HG03196 (cell line): Measurements from ENCODE around the gene WNT7B.

Experiments used
- ATAC-seq: cut with Tn5 transposase; IDR thresholded peaks from one replicate; pipeline ENCODE4 v1.9.1; 2021; ENCODE audit not compliant: unreplicated experiment

Gene WNT7B

GRCh38 chr22:45891996-45892621, 84.9 kb downstream of the WNT7B start:
- no peak for ATAC-seq

GRCh38 chr22:45891471-45891995, 85.4 kb downstream of the WNT7B start:
- ATAC-seq, result no peak

- no peak for ATAC-seq
Observed at GRCh38 chr22:45891021-45891421, 85.9 kb downstream of the WNT7B start.

- ATAC-seq, result no peak
Observed at GRCh38 chr22:45890351-45890635, 86.7 kb downstream of the WNT7B start.

- ATAC-seq, result no peak
Observed at GRCh38 chr22:45889539-45890350, 87.2 kb downstream of the WNT7B start.

GRCh38 chr22:45889093-45889538, 87.8 kb downstream of the WNT7B start:
- no peak for ATAC-seq

GRCh38 chr22:45888221-45889092, 88.5 kb downstream of the WNT7B start:
- no peak for ATAC-seq

- ATAC-seq, result no peak
Observed at GRCh38 chr22:45887202-45888131, 89.5 kb downstream of the WNT7B start.

- ATAC-seq, result no peak
Observed at GRCh38 chr22:45886540-45886939, 90.4 kb downstream of the WNT7B start.

GRCh38 chr22:45885941-45886395, 91.0 kb downstream of the WNT7B start:
- ATAC-seq, result no peak

GRCh38 chr22:45885171-45885840, 91.7 kb downstream of the WNT7B start:
- no peak for ATAC-seq

- ATAC-seq, result no peak
Observed at GRCh38 chr22:45884201-45885062, 92.5 kb downstream of the WNT7B start.

- ATAC-seq, result no peak
Observed at GRCh38 chr22:45883811-45884170, 93.2 kb downstream of the WNT7B start.

- ATAC-seq, result no peak
Observed at GRCh38 chr22:45882881-45883810, 93.8 kb downstream of the WNT7B start.

GRCh38 chr22:45881524-45881875, 95.5 kb downstream of the WNT7B start:
- no peak for ATAC-seq

GRCh38 chr22:45880716-45881523, 96.0 kb downstream of the WNT7B start:
- no peak for ATAC-seq

- no peak for ATAC-seq
Observed at GRCh38 chr22:45880091-45880715, 96.8 kb downstream of the WNT7B start.
